ENCODE data around the gene ARRDC4.

Gene ARRDC4

GRCh38 chr15:97998307-97999071 lies 38.0 kb downstream of the ARRDC4 start:
- DNase-seq (ENCODE audit: low spot score): no peak

- DNase-seq (ENCODE audit: low spot score): no peak
Observed at GRCh38 chr15:98000249-98001203, 40.0 kb downstream of the ARRDC4 start.

- DNase-seq (ENCODE audit: low spot score): no peak
Observed at GRCh38 chr15:98001663-98002194, 41.2 kb downstream of the ARRDC4 start.

- no peak for DNase-seq (ENCODE audit: low spot score)
Observed at GRCh38 chr15:98002419-98002818, 41.9 kb downstream of the ARRDC4 start.

GRCh38 chr15:98002866-98003265 lies 42.4 kb downstream of the ARRDC4 start:
- peak; percentile 49 for DNase-seq (ENCODE audit: low spot score)

GRCh38 chr15:98003518-98003917 lies 43.0 kb downstream of the ARRDC4 start:
- DNase-seq (ENCODE audit: low spot score): no peak

GRCh38 chr15:98003996-98004395 lies 43.5 kb downstream of the ARRDC4 start:
- no peak for DNase-seq (ENCODE audit: low spot score)

GRCh38 chr15:98005659-98006058 lies 45.2 kb downstream of the ARRDC4 start:
- DNase-seq (ENCODE audit: low spot score): no peak

- no peak for DNase-seq (ENCODE audit: low spot score)
Observed at GRCh38 chr15:98009169-98009568, 48.7 kb downstream of the ARRDC4 start.

GRCh38 chr15:98009971-98010370 lies 49.5 kb downstream of the ARRDC4 start:
- no peak for DNase-seq (ENCODE audit: low spot score)

GRCh38 chr15:98012354-98012753 lies 51.9 kb downstream of the ARRDC4 start:
- no peak for DNase-seq (ENCODE audit: low spot score)

- DNase-seq (ENCODE audit: low spot score): no peak
Observed at GRCh38 chr15:98013631-98014030, 53.1 kb downstream of the ARRDC4 start.

GRCh38 chr15:98017150-98017964 lies 56.9 kb downstream of the ARRDC4 start:
- no peak for DNase-seq (ENCODE audit: low spot score)

GRCh38 chr15:98018761-98019351 lies 58.4 kb downstream of the ARRDC4 start:
- DNase-seq (ENCODE audit: low spot score): no peak
